GM12873 (cell line): Measurements from ENCODE around the gene CDKN1A.

Experiments
- TF ChIP-seq, protein P1 (sequence below): IDR thresholded peaks from 2 replicates; pipeline ENCODE4 v1.5.1; 2012; ENCODE audit warnings: low read depth, mild to moderate bottlenecking, moderate library complexity, low read length, control low read depth; ENCODE audit not compliant: insufficient read depth; ENCODE audit errors: missing control alignments

Gene CDKN1A

DNA sequence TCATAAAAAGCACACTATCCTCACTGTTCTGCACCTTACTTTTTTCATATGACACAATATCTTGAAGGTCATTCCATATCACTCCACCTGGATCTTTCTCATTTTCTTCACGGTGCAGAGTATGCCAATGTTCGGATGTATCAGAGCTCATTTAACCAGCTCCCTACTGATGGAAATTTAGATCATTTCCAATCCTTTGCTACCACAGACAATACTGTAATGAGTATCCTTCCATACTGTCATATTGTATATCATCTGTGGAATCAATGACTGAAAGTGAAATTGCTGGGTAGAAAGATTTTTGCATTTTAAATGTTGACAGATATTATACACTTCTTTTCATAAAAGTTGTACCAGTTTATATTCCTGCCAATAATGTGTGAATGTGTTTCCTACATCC, 16.9 kb downstream of the CDKN1A start:
- TF ChIP-seq, protein P1, sequence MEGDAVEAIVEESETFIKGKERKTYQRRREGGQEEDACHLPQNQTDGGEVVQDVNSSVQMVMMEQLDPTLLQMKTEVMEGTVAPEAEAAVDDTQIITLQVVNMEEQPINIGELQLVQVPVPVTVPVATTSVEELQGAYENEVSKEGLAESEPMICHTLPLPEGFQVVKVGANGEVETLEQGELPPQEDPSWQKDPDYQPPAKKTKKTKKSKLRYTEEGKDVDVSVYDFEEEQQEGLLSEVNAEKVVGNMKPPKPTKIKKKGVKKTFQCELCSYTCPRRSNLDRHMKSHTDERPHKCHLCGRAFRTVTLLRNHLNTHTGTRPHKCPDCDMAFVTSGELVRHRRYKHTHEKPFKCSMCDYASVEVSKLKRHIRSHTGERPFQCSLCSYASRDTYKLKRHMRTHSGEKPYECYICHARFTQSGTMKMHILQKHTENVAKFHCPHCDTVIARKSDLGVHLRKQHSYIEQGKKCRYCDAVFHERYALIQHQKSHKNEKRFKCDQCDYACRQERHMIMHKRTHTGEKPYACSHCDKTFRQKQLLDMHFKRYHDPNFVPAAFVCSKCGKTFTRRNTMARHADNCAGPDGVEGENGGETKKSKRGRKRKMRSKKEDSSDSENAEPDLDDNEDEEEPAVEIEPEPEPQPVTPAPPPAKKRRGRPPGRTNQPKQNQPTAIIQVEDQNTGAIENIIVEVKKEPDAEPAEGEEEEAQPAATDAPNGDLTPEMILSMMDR = no peak

DNA sequence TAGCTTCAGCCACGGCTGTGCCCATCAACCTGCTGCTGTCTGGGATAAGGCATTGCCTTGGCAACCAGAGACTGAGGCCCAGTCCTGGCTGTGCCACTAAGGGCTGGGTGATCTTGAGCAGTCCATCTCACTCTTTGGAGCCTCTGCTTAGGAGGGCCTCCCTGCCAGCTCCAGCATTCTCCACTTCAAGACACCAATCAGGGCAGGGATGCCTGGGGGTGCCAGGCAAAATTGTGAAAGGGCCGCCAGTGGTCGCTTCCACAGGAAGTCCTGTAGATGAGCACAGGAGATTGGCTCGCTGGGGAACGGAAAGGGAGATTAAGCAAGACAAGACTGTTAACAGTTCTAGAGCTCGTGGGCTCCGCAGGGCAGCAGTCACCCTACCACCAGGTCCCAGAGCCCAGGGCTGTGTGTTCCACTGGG, 19.0 kb downstream of the CDKN1A start, which contains the start of gene RAB44:
Gene RAB44, plus strand, starts transcription at position 346 of the 423 bp plus-strand sequence. CDS start 6,410 bp downstream, outside the sequence.
- TF ChIP-seq, protein P1 = no peak

DNA sequence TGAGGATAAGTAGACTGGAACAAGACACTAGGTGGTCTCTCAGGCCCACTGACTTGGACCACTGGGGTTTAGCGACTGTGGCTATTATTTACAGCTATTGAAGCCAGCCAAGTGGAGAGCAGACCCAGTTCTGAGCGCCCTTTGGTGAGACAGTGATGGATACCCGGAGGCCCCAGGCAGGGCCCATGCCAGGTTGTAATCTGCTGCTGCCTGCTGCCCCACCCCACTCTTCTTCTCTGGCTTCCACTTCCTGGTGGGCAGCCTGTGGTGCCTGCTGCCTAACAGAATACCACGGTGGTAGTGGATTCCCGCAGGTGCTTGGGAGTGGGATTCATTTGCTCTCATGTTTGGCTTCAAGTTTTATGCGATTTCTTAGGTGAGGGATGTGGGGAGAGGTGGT, 19.7 kb downstream of the CDKN1A start:
- TF ChIP-seq, protein P1 = no peak

DNA sequence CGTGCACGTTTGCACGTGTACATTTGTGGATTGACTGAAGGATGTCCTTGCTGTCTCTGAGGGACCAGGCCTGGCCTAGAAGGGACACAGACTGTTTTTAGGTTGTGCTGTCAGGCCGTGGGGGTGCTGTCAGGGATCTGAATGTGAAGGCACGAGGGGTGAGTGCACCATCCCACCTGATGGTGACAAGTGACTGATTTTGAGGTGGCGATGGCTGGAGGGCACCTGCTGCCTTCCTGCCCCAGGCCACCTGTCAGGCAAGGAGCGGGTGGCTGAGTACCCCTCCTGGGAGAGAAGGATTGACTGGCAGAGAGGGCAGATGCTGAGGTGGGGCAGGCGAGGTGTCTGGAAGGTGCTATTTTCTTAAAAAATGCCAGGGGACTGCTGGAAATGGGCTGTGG, 20.4 kb downstream of the CDKN1A start:
- TF ChIP-seq, protein P1 = no peak

DNA sequence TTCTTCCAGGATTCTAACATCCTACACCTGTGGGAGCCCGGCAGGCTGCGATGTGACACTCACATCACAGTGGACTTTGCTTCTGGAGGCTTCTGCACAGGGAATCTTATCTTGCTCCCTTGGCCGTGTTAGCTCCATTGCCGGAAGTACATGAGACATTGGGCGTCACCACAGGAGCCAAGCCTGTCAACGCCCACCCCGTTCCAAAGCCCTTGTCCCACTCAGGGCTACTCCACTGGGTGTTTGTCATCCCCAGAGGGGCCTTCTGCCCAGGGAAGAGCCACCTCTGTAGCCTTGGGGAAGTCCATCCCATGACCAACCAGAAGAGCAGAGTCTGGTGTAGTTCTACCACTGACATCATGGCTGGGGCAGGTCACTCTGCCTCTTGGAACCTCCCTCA, 20.8 kb downstream of the CDKN1A start:
- TF ChIP-seq, protein P1 = no peak

DNA sequence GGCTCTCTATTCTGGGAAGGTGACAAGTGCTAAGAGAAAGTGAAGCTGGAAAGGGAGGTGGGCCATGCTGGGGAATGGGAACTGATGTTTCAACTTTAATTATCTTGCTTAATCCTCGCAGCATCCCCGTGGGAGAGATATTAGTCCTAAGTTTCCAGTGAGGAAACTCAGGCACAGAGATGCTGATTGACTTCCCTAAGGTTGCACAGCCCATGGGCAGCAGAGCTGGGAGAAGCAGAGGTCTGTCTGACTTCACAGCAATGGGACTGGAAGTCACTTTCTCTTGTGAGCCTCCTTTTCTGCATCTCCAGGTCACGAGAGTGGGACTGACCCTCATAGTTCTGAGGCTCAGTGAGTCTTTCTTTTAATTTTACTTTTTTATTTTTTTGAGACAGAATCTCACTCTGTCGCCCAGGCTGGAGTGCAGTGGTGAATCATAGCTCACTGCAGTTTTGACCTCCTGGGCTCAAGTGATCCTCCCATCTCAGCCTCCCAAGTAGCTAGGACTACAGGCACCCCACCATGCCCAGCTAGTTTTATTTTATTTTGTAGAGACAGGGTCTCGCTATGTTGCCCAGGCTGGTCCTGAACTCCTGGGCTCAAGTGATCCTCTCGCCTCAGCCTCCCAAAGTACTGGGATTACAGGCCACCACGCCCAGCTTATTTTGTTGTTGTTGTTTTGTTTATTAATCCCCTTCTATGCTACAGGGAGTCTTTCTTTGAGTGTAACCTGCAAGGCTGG, 21.7 kb downstream of the CDKN1A start:
- TF ChIP-seq, protein P1 = no peak

DNA sequence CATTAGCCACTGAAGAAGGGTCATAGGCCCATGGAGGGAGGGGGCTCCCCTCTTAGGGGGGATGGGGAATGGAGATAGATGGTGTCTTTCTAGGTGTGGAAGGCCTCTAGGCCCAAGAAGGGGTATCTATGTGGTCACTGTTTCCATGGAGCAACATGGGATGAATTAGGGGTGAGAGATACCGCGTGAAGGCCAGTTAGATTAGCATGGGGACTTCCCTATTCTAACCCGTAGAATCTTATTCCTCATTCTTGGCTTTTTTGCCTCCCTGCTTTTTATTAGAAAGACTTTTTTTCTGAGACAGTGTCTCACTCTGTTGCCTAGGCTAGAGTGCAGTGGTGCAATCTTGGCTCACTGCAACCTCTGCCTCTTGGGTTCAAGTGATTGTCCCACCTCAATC, 22.3 kb downstream of the CDKN1A start:
- TF ChIP-seq, protein P1 = no peak
